ENCODE results near the gene SLC35F1.

SLC35F1 gene

GRCh38 chr6:118100717-118101116 lies 193.7 kb downstream of the SLC35F1 start:
- FAIRE-seq, result no peak
- no peak for DNase-seq (ENCODE audit: extremely low spot score, insufficient read length, low read depth)

GRCh38 chr6:118101220-118101619 lies 194.2 kb downstream of the SLC35F1 start:
- no peak for DNase-seq (ENCODE audit: extremely low spot score, insufficient read length, low read depth)
- FAIRE-seq, result no peak

- DNase-seq (ENCODE audit: extremely low spot score, insufficient read length, low read depth), result no peak
- FAIRE-seq, result no peak
Observed at GRCh38 chr6:118101831-118102345, 194.8 kb downstream of the SLC35F1 start.

- DNase-seq (ENCODE audit: extremely low spot score, insufficient read length, low read depth) (no peak), FAIRE-seq (no peak)
Observed at GRCh38 chr6:118102401-118102800, 195.3 kb downstream of the SLC35F1 start.

- DNase-seq (ENCODE audit: extremely low spot score, insufficient read length, low read depth), result no peak
- FAIRE-seq, result no peak
Observed at GRCh38 chr6:118103381-118104146, 196.5 kb downstream of the SLC35F1 start.

- DNase-seq (ENCODE audit: extremely low spot score, insufficient read length, low read depth) (no peak), FAIRE-seq (no peak)
Observed at GRCh38 chr6:118122161-118122725, 215.2 kb downstream of the SLC35F1 start.

- DNase-seq (ENCODE audit: extremely low spot score, insufficient read length, low read depth) (no peak), FAIRE-seq (no peak)
Observed at GRCh38 chr6:118122801-118123200, 215.7 kb downstream of the SLC35F1 start.

- no peak for DNase-seq (ENCODE audit: extremely low spot score, insufficient read length, low read depth)
- FAIRE-seq, result no peak
Observed at GRCh38 chr6:118123503-118124037, 216.5 kb downstream of the SLC35F1 start.

GRCh38 chr6:118124851-118125250 lies 217.8 kb downstream of the SLC35F1 start:
- FAIRE-seq, result no peak

GRCh38 chr6:118128755-118129154 lies 221.7 kb downstream of the SLC35F1 start:
- FAIRE-seq (no peak), DNase-seq (ENCODE audit: extremely low spot score, insufficient read length, low read depth) (no peak)

More at GRCh38 chr6:118124851-118125250, 217.8 kb downstream of the SLC35F1 start:
- no peak for DNase-seq (ENCODE audit: extremely low spot score, insufficient read length, low read depth)

- no peak for DNase-seq (ENCODE audit: extremely low spot score, insufficient read length, low read depth)
Observed at GRCh38 chr6:118134206-118134605, 227.1 kb downstream of the SLC35F1 start.

GRCh38 chr6:118134736-118135135 lies 227.7 kb downstream of the SLC35F1 start:
- DNase-seq (ENCODE audit: extremely low spot score, insufficient read length, low read depth), result no peak
- no peak for FAIRE-seq

More at GRCh38 chr6:118134206-118134605, 227.1 kb downstream of the SLC35F1 start:
- FAIRE-seq, result no peak

- DNase-seq (ENCODE audit: extremely low spot score, insufficient read length, low read depth) (no peak), FAIRE-seq (no peak)
Observed at GRCh38 chr6:118135371-118135770, 228.3 kb downstream of the SLC35F1 start.

GRCh38 chr6:118141211-118141610 lies 234.1 kb downstream of the SLC35F1 start:
- no peak for DNase-seq (ENCODE audit: extremely low spot score, insufficient read length, low read depth)
- no peak for FAIRE-seq

GRCh38 chr6:118146584-118146983 lies 239.5 kb downstream of the SLC35F1 start:
- DNase-seq (ENCODE audit: extremely low spot score, insufficient read length, low read depth), result no peak
- no peak for FAIRE-seq

- FAIRE-seq, result no peak
- no peak for DNase-seq (ENCODE audit: extremely low spot score, insufficient read length, low read depth)
Observed at GRCh38 chr6:118147511-118147910, 240.4 kb downstream of the SLC35F1 start.

GRCh38 chr6:118148561-118148960 lies 241.5 kb downstream of the SLC35F1 start:
- no peak for FAIRE-seq
- DNase-seq (ENCODE audit: extremely low spot score, insufficient read length, low read depth), result no peak

GRCh38 chr6:118152524-118152923 lies 245.5 kb downstream of the SLC35F1 start:
- FAIRE-seq (no peak), DNase-seq (ENCODE audit: extremely low spot score, insufficient read length, low read depth) (no peak)

- no peak for FAIRE-seq
- no peak for DNase-seq (ENCODE audit: extremely low spot score, insufficient read length, low read depth)
Observed at GRCh38 chr6:118161343-118161742, 254.3 kb downstream of the SLC35F1 start.

GRCh38 chr6:118163542-118163941 lies 256.5 kb downstream of the SLC35F1 start:
- no peak for DNase-seq (ENCODE audit: extremely low spot score, insufficient read length, low read depth)
- FAIRE-seq, result no peak

- DNase-seq (ENCODE audit: extremely low spot score, insufficient read length, low read depth) (no peak), FAIRE-seq (no peak)
Observed at GRCh38 chr6:118165500-118165899, 258.4 kb downstream of the SLC35F1 start.
